SH-SY5Y (cell line): ENCODE results near the gene LMNTD1.

ENCODE experiments used
- GATA2 ChIP-seq: IDR thresholded peaks from 2 replicates; pipeline ENCODE4 v1.6.1; 2011; ENCODE audit warnings: mild to moderate bottlenecking, low read depth, low read length
- GATA3 ChIP-seq: IDR thresholded peaks from 2 replicates; pipeline ENCODE4 v1.6.1; 2011; ENCODE audit warnings: low read depth, mild to moderate bottlenecking, low read length, moderate library complexity

GRCh38 chr12:25493682-25494081 lies 59.4 kb downstream of the LMNTD1 start:
- no peak for TF ChIP-seq GATA2
- no peak for TF ChIP-seq GATA3
